MCF 10A (cell line): ENCODE measurements around the gene CD48. TPM values are rescaled to one million over a fixed set of nuclear protein-coding genes. Genes with fewer than 3 reads are reported as not detected.

Source experiments
- BruUV-seq: library from RNA; stranded (reverse); fragments of 400-500 nt; replicated peaks from 2 replicates; lab custom pipeline; 2021; lab: Mats Ljungman, UMichigan
- CTCF ChIA-PET: fragments of 300-600 bp; sonication (Branson Sonifier 250); formaldehyde crosslinking; extraction: SDS; loops from one replicate; lab custom pipeline; 2021; ENCODE audit warnings: antibody characterized with exemption, inconsistent platforms; lab: Yijun Ruan, JAX
- POLR2A ChIA-PET: fragments of 300-600, 350-650 bp; sonication (Branson Sonifier 250); formaldehyde crosslinking; extraction: SDS; loops from one replicate; lab custom pipeline; 2020; ENCODE audit warnings: antibody characterized with exemption, inconsistent platforms; lab: Yijun Ruan, JAX
- DNase-seq: peaks from one replicate; pipeline ENCODE4 v3.0.0-alpha.2; 2018; ENCODE audit not compliant: unreplicated experiment
- H3K27ac Mint-ChIP-seq: one replicate; pipeline ENCODE4 v1.8.0; 2022; ENCODE audit warnings: mild to moderate bottlenecking, low read depth, mixed read lengths; ENCODE audit not compliant: unreplicated experiment
- H3K27me3 Mint-ChIP-seq: one replicate; pipeline ENCODE4 v1.8.0; 2022; ENCODE audit warnings: mixed read lengths; ENCODE audit not compliant: insufficient read depth, unreplicated experiment
- H3K36me3 Mint-ChIP-seq: one replicate; pipeline ENCODE4 v1.8.0; 2022; ENCODE audit warnings: mild to moderate bottlenecking, moderate library complexity, mixed read lengths; ENCODE audit not compliant: insufficient read depth, unreplicated experiment
- H3K4me1 Mint-ChIP-seq: one replicate; pipeline ENCODE4 v1.8.0; 2022; ENCODE audit warnings: mixed read lengths; ENCODE audit not compliant: insufficient read depth, unreplicated experiment
- H3K4me3 Mint-ChIP-seq: one replicate; pipeline ENCODE4 v1.8.0; 2022; ENCODE audit warnings: mild to moderate bottlenecking, moderate library complexity, mixed read lengths; ENCODE audit not compliant: unreplicated experiment
- H3K9me3 Mint-ChIP-seq: one replicate; pipeline ENCODE4 v1.8.0; 2022; ENCODE audit warnings: mixed read lengths; ENCODE audit not compliant: unreplicated experiment
- intact Hi-C: fragments of 100-400 bp; cut with micrococcal nuclease; formaldehyde crosslinking; loops from 2 replicates; pipeline ENCODE4 v1.14.1; 2022
- total RNA-seq: library from RNA; stranded (reverse); gene quantifications from 2 replicates; pipeline ENCODE4 v1.2.3, GENCODE V29; 2022
- TF ChIP-seq, protein P1 (sequence below): fragments of 200-600 bp; IDR thresholded peaks from one replicate; pipeline ENCODE4 v1.8.0; 2022; ENCODE audit warnings: antibody characterized with exemption, mild to moderate bottlenecking; ENCODE audit not compliant: unreplicated experiment

CD48 gene
- total RNA-seq, 1 experiment from 2014 or later, result not detected

DNA sequence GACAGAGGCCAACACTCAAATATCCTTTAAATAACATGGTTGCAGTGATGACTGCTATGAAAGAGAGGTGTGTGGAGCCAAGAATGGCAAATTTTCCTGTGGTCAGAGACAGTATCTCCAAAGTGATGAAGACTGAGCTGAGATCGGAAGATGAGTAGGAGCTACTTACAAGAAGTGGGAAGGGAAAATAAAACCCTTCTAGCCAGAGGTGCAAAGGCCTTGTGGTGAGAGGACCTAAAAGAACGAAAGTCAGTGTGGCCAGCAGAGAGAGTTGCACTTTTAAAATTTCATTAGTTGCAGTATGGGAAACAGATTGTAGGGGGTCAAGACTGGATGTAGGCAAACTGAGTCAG, 45.2 kb upstream of the CD48 start:
- BruUV-seq, result no TSS peak
- Mint-ChIP-seq H3K9me3 (no peaks in the 10 kb centered on the region), H3K4me3 (no peak overlapping the region), H3K27ac (no peak overlapping the region), H3K27me3 (no peaks in the 10 kb centered on the region), H3K4me1 (peaks cover 5% of the 10 kb centered on the region), H3K36me3 (no peaks in the 10 kb centered on the region)
- no peak for DNase-seq
- intact Hi-C loops, result no loop called here
- ChIA-PET CTCF (interaction anchor here (0.5 to 1.8 kb wide), 4 partner anchors 11 to 121 kb away, joined by 3 to 9 read pairs (median 4); no protein-coding TSS in a partner anchor), POLR2A (interaction anchor here (0.5 to 1.6 kb wide), 3 partner anchors 12 to 18 kb away, joined by 3 read pairs; partner anchors contain the start of gene SLAMF7)
- TF ChIP-seq, protein P1, sequence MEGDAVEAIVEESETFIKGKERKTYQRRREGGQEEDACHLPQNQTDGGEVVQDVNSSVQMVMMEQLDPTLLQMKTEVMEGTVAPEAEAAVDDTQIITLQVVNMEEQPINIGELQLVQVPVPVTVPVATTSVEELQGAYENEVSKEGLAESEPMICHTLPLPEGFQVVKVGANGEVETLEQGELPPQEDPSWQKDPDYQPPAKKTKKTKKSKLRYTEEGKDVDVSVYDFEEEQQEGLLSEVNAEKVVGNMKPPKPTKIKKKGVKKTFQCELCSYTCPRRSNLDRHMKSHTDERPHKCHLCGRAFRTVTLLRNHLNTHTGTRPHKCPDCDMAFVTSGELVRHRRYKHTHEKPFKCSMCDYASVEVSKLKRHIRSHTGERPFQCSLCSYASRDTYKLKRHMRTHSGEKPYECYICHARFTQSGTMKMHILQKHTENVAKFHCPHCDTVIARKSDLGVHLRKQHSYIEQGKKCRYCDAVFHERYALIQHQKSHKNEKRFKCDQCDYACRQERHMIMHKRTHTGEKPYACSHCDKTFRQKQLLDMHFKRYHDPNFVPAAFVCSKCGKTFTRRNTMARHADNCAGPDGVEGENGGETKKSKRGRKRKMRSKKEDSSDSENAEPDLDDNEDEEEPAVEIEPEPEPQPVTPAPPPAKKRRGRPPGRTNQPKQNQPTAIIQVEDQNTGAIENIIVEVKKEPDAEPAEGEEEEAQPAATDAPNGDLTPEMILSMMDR, result no peak

DNA sequence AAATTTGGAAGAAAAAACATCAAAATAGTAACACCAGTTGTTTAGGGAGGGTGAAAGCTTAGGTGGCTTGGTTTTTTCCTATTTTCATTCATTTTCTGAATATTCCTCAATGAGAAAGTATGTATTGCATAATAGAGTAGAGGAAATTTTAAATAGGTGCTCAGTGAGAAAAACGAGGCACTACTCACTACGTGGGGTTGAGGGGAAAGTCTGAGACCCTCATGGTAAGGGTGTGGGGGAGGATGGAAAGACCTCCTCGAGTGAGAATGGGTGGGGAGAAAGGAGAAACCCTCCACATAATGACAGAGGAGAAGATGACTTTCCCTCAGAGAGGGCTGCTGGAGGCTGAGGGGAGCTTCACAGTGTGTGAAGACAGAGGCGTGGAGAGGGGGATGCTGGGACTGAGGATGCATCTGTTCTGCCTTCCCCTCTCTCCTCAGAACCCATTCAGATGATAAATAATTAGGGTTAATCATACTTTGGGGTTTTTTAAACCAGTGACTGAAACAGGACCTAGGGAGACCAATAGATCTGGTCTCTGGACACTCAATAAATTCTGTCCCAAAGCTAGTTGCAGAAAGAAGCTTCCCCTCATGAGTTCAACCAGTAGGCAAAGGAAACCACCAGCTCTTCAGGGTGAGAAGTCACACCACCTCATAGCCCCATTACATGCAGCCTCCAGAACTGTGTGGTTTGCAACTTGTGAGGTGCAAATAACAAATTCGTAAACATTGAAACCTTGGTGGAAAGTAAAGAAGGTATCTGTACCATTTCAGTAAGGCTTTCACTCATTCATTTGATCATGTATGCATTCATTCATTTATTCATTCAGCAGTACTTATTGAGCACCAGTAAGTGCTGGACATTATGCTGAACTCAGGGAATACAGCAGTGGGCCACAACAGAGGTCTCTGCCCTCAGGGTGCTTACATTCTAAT, 44.6 kb upstream of the CD48 start:
- CTCF ChIA-PET, result interaction anchor here (0.5 to 1.8 kb wide), 4 partner anchors 12 to 121 kb away, joined by 3 to 9 read pairs (median 5); no protein-coding TSS in a partner anchor
- TF ChIP-seq, protein P1, result no peak

DNA sequence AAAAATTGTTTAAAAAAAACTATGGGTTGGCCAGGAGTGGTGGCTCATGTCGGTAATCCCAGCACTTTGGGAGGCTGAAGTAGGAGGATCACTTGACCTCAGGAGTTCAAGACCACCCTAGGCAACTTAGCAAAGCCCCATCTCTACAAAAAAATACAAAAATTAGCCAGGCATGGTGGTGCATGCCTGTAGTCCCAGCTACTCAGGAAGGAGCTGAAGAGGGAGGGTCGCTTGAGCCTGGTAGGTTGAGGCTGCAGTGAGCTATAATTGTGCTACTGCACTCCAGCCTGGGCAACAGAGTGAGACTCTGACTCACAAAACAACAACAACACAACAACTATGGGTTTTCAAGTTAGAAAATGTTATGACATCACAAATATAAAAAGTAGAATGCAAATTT, 43.8 kb upstream of the CD48 start:
- Mint-ChIP-seq H3K27me3 (no peaks in the 10 kb centered on the region), H3K4me1 (no peaks in the 10 kb centered on the region), H3K4me3 (no peak overlapping the region), H3K27ac (no peak overlapping the region), H3K9me3 (no peaks in the 10 kb centered on the region), H3K36me3 (no peaks in the 10 kb centered on the region)
- ChIA-PET POLR2A (interaction anchor here (0.6 to 0.7 kb wide), 4 partner anchors 13 to 535 kb away, joined by 3 read pairs; no protein-coding TSS in a partner anchor), CTCF (interaction anchor here (1.1 to 1.8 kb wide), 2 partner anchors 13 to 28 kb away, joined by 6 to 9 read pairs; no protein-coding TSS in a partner anchor)
- intact Hi-C loops, result no loop called here
- no peak for DNase-seq
- TF ChIP-seq, protein P1, result no peak
- no TSS peak for BruUV-seq

More for the DNA sequence above, 44.6 kb upstream of the CD48 start:
- Mint-ChIP-seq H3K4me3 (no peak overlapping the region), H3K36me3 (no peaks in the 10 kb centered on the region), H3K27ac (no peak overlapping the region), H3K4me1 (no peaks in the 10 kb centered on the region), H3K9me3 (no peaks in the 10 kb centered on the region), H3K27me3 (no peaks in the 10 kb centered on the region)
- intact Hi-C loops, result no loop called here
- no peak for DNase-seq
- POLR2A ChIA-PET, result interaction anchor here (0.6 to 1.6 kb wide), 5 partner anchors 12 to 536 kb away, joined by 3 read pairs; partner anchors contain the start of gene SLAMF7
- no TSS peak for BruUV-seq

DNA sequence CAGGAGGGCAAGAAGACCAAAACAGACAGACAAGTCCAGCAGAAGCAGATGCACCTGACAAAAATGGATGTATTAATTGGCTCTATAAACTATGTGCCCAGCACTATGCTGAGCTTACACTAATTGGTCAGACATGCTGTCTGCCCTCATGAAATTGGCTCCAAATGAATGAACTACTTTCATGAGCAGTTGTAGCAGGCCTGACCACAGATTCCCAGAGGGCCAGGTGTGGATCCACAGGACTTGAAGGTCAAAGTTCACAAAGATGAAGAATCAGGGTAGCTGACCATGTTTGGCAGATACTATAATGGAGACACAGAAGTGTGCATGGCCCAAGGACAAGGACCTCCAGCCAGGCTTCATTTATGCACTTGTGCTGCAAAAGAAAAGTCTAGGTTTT, 42.0 kb upstream of the CD48 start:
- Mint-ChIP-seq H3K27me3 (no peaks in the 10 kb centered on the region), H3K4me3 (no peak overlapping the region), H3K4me1 (peaks cover 7% of the 10 kb centered on the region), H3K27ac (no peak overlapping the region), H3K9me3 (no peaks in the 10 kb centered on the region), H3K36me3 (no peaks in the 10 kb centered on the region)
- POLR2A ChIA-PET, result interaction anchor here (0.8 kb wide), 1 partner anchor 27 kb away, joined by 4 read pairs; no protein-coding TSS in a partner anchor
- BruUV-seq, result no TSS peak
- TF ChIP-seq, protein P1, result no peak
- DNase-seq, result no peak
- CTCF ChIA-PET, result interaction anchor here (0.5 to 2.9 kb wide), 2 partner anchors 15 to 77 kb away, joined by 3 to 10 read pairs; no protein-coding TSS in a partner anchor
- intact Hi-C loops, result no loop called here
